ENCODE data around the gene ADGRG7. TPM values are rescaled to one million over a fixed set of nuclear protein-coding genes. Genes with fewer than 3 reads are reported as not detected.
"Not testable (repeated sequence)": the region's sequence is repeated elsewhere in the genome, so short reads cannot be mapped to it uniquely, and the experiment has no call there.

Gene ADGRG7
- total RNA-seq, 2 experiments from 2014 or later: not detected

DNA sequence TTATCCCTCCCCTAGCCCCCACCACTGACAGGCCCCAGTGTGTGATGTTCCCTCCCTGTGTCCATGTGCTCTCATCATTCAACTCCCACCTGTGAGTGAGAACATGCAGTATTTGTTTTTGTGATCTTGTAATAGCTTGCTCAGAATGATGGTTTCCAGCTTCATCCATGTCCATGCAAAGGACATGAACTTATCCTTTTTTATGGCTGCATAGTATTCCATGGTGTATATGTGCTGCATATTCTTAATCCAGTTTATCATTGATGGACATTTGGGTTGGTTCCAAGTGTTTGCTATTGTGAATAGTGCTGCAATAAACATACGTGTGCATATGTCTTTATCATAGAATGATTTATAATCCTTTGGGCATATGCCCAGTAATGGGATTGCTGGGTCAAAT, 57.9 kb downstream of the ADGRG7 start:
- H3K9me3 Mint-ChIP-seq (ENCODE audit: low read depth); H3K27ac Mint-ChIP-seq; H3K4me3 Mint-ChIP-seq; ATAC-seq; H3K36me3 Mint-ChIP-seq; DNase-seq; CTCF ChIA-PET: not testable (repeated sequence)
- Mint-ChIP-seq H3K27me3 (peaks cover 11% of the 10 kb centered on the region), H3K4me1 (peaks cover 19% of the 10 kb centered on the region)

DNA sequence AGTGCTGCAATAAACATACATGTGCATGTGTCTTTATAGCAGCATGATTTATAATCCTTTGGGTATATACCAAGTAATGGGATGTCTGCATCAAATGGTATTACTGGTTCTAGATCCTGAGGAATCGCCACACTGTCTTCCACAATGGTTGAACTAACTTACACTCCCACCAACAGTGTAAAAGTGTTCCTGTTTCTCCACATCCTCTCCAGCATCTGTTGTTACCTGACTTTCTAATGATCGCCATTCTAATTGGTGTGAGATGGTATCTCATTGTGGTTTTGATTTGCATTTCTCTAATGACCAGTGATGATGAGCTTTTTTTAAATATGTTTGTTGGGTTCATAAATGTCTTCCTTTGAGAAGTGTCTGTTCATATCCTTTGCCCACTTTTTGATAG, 61.6 kb downstream of the ADGRG7 start:
- DNase-seq; H3K27ac Mint-ChIP-seq; H3K9me3 Mint-ChIP-seq (ENCODE audit: low read depth); CTCF ChIA-PET; ATAC-seq; H3K4me1 Mint-ChIP-seq; H3K4me3 Mint-ChIP-seq; H3K36me3 Mint-ChIP-seq: not testable (repeated sequence)
- peaks cover 21% of the 10 kb centered on the region for H3K27me3 Mint-ChIP-seq

DNA sequence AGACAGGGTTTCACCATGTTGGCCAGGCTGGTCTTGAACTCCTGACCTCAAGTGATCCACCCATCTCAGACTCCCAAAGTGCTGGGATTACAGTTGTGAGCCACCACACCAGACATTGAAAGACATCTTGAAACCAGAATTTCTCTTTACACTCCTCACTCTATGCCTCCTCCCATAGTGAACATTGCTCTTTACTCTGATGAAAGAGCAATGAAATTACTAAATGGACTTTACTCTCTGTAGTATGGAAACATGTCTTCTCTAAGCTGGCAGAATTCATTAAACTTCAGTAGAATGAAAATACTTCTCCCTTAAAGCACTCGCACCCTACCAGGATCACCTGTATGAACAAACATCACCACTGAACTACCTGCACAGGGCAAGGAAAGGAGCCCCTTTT, 72.1 kb downstream of the ADGRG7 start:
- H3K27me3 Mint-ChIP-seq: peaks cover 20% of the 10 kb centered on the region
- no peak overlapping the region for H3K4me3 Mint-ChIP-seq
- CTCF ChIA-PET: no interaction called here
- H3K36me3 Mint-ChIP-seq: no peaks in the 10 kb centered on the region
- H3K4me1 Mint-ChIP-seq: no peaks in the 10 kb centered on the region
- DNase-seq: no peak
- H3K9me3 Mint-ChIP-seq (ENCODE audit: low read depth): no peaks in the 10 kb centered on the region
- no peak for ATAC-seq
- no peak overlapping the region for H3K27ac Mint-ChIP-seq

DNA sequence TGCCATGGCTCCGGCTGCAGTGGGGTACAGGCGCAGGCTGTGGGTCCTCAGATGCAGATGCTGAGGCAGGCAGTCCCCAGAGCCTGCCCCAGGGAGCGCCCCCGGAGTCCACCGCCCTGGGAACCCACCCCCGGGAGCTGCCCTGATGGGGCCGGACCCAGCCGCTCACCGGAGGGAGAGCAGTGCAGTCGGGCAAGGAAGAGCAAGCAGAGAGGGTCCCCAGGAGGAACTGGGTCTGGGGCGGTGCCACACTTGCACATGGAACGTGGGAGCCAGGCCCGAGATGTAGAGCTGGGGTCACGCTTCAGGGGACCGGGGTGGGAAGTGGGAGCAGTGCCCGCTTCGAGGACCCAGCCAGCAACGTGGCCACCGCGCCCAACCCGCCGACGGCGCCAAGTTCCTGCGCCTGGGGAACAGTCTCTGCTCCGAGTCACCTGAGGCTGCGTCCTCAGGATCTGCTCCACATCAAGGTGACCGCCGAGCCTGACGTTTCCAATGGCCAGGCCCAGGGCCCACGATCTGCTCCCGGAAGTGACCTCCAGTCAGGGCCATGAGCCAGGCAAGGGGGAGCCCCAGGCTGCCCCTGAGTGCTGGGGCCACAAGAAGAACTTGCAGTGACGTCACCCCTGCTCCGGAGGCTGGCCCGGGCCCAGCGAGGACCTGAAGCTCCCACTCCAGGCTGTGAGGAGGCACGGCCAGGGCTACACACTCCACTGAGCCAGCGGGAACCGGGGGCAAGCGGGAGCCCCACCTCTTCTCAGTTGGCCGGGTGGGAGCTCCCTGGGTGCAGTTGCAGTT, 72.9 kb downstream of the ADGRG7 start:
- DNase-seq (no peak), ATAC-seq (peak; percentile 12)
- Mint-ChIP-seq H3K27ac (no peak overlapping the region), H3K4me1 (no peaks in the 10 kb centered on the region), H3K9me3 (ENCODE audit: low read depth) (no peaks in the 10 kb centered on the region), H3K4me3 (no peak overlapping the region), H3K27me3 (peaks cover 16% of the 10 kb centered on the region), H3K36me3 (no peaks in the 10 kb centered on the region)
- CTCF ChIA-PET: no interaction called here

DNA sequence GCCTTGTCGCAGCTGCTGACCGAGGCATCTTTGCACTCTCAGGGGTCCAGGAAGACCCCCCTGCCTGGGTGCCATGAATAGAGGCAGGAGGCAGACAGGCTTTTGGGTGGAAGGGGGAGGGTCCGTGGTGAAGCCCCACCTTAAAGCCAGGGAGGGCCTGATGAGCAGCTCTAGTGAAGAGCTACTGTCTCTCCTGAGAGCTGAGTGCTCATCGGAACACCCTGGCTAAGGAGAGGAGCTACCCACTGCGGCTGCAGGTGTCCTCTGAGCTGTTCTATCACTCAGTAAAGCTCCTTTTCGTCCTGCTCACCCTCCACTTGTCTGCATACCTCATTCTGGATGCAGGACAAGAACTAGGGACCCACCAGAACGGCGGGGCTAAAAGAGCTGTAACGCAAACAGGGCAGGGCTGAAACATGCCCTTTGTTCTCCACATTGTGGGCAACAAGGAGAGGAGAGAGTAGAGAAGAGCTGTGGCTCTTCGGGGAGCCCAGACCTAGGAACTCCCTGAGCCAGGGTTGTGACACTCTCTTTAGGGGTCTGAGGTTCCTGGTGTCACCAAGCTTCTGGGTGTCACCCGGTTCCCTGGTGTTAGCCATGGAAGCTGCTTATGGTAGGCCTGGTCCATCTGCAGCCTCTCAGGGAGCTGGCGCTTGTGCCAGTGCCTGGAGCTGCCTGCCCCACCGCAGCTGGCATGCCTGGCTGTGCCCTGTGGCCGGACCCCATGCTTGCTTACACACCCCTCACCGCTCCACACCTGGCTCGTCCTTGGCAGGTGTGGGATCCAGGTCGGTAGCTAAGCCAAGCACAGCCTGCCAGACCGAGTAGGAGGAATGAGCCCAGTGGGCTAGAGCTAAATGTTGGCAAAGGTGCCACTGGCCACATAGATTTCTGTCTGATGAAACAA, 73.7 kb downstream of the ADGRG7 start:
- Mint-ChIP-seq H3K27ac (no peak overlapping the region), H3K36me3 (no peaks in the 10 kb centered on the region), H3K27me3 (peaks cover 9% of the 10 kb centered on the region), H3K4me1 (no peaks in the 10 kb centered on the region), H3K9me3 (ENCODE audit: low read depth) (no peaks in the 10 kb centered on the region), H3K4me3 (no peak overlapping the region)
- ATAC-seq (no peak), DNase-seq (no peak)
- CTCF ChIA-PET: interaction anchor here (1.0 kb wide), 1 partner anchor 15 kb away, joined by 3 read pairs; no protein-coding TSS in a partner anchor

DNA sequence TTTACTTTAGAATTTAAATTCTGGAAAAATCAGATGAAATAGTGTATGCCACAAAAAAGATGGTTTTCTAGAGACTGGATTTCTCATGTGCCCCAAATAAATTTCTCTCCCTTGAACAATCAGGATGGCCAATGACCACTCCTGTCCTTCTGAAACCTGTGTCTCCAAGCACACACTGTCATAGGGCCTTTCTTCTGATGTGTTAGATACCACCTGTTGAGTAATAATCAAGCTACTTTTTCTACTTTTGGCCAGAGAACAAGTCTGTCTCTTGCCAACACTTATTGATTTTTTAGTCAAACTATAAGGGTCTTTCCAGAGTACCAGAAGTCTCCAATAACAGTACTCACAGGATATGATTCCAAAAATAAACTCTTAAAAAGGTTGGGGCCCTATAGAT, 83.8 kb downstream of the ADGRG7 start:
- peaks cover 39% of the 10 kb centered on the region for H3K27me3 Mint-ChIP-seq
- H3K4me3 Mint-ChIP-seq: no peak overlapping the region
- no peaks in the 10 kb centered on the region for H3K36me3 Mint-ChIP-seq

DNA sequence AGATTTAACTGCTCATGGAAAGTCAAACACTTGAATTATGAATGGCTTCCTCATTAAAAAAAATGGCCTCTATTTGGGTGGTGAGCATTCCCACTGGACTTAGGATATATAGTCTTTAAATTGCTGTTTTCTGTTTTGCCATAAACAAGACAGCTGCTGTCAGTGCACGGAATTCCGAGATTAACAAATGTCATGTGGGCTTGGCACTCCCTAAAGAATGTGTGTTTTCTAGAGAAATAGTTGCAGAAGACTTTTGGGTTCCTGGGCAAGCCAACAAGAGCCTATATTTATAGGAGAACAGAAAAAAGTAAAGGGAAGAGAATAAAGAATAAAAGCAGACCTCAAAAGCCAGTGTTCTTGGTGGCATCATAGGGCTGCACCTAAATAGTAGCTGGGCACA, 86.3 kb downstream of the ADGRG7 start:
- Mint-ChIP-seq H3K27me3 (peaks cover 47% of the 10 kb centered on the region), H3K36me3 (no peaks in the 10 kb centered on the region), H3K4me1 (no peaks in the 10 kb centered on the region), H3K9me3 (ENCODE audit: low read depth) (no peaks in the 10 kb centered on the region), H3K4me3 (no peak overlapping the region), H3K27ac (no peak overlapping the region)
- ATAC-seq (no peak), DNase-seq (no peak)
- CTCF ChIA-PET: interaction anchor here (0.8 kb wide), 1 partner anchor 27 kb away, joined by 3 read pairs; no protein-coding TSS in a partner anchor

More for the DNA sequence above, 83.8 kb downstream of the ADGRG7 start:
- H3K9me3 Mint-ChIP-seq (ENCODE audit: low read depth): peaks cover 2% of the 10 kb centered on the region
- ATAC-seq: no peak
- DNase-seq: no peak
- CTCF ChIA-PET: no interaction called here
- no peak overlapping the region for H3K27ac Mint-ChIP-seq
- no peaks in the 10 kb centered on the region for H3K4me1 Mint-ChIP-seq

DNA sequence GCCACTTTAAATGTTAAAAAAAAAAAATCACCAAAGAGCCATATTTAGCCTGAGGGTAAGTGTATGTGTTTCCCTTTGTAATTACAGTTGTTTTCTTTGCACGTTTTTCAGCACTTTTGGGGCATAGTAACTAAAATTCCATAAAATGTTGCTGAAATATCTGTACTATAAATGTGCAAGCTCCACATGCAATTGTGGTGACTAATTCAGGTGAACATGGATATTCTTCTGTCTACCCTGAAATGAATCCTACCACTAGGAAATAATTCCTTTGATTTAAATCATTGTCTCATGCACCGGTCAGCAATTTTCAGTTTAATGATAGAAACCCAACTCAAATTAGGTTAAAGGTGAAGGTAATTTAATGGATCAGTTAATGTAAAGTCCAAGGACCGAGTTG, 86.8 kb downstream of the ADGRG7 start:
- Mint-ChIP-seq H3K4me1 (no peaks in the 10 kb centered on the region), H3K9me3 (ENCODE audit: low read depth) (no peaks in the 10 kb centered on the region), H3K4me3 (no peak overlapping the region), H3K27me3 (peaks cover 47% of the 10 kb centered on the region), H3K36me3 (no peaks in the 10 kb centered on the region), H3K27ac (no peak overlapping the region)
- no peak for ATAC-seq
- DNase-seq: no peak
- CTCF ChIA-PET: interaction anchor here (0.8 kb wide), 1 partner anchor 28 kb away, joined by 3 read pairs; no protein-coding TSS in a partner anchor

DNA sequence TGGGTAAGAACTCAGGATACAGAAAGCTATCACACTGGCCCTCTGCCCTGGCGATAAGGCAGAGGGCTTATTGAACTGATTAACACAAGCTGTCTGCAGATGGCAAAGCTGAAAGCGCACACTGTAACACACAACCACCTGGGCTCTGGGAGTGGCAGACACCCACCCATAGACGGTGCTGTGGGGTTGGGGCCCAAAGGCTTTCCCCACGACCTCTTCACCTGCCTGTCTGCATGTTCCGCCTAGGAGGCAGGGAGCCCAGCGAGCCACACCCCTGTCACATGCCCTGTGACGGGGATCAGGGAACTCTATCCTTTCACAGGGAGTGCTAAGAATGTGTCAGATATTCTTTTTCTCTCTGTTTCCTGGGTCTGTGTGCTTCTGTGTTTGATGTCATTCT, 87.8 kb downstream of the ADGRG7 start:
- no peaks in the 10 kb centered on the region for H3K4me1 Mint-ChIP-seq
- ATAC-seq: no peak
- DNase-seq: no peak
- no peak overlapping the region for H3K27ac Mint-ChIP-seq
- peaks cover 42% of the 10 kb centered on the region for H3K27me3 Mint-ChIP-seq
- CTCF ChIA-PET: interaction anchor here (1.6 kb wide), 1 partner anchor 10 kb away, joined by 3 read pairs; no protein-coding TSS in a partner anchor
- H3K4me3 Mint-ChIP-seq: no peak overlapping the region
- no peaks in the 10 kb centered on the region for H3K9me3 Mint-ChIP-seq (ENCODE audit: low read depth)
- no peaks in the 10 kb centered on the region for H3K36me3 Mint-ChIP-seq

DNA sequence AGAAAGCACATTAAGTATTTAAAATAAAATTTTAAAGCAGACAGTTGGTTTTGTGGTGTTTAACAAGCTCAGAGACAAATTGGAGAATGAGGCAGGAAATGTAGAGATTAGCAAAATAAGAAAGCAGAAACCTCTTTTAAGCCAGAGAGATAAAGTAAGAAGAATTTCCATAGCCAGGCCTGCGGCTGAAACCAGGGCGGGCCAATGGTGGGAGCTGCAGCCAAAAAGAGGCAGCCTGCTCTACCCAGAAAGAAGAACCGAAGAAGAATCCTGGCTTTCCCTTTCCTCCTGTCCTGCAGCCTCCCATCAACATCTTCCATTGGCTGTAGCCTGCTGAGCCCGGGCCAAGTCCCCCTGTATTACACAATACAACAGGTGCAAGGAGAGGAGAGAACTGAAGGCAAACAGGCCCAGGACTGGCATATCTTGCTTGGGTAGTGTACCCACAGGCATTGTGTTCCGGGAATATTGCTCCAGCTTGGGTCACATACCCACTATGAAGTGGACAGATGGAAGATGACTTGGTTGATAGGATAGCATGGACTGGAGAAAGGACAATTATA, 88.4 kb downstream of the ADGRG7 start:
- no peaks in the 10 kb centered on the region for H3K9me3 Mint-ChIP-seq (ENCODE audit: low read depth)
- no peaks in the 10 kb centered on the region for H3K4me1 Mint-ChIP-seq
- no peak overlapping the region for H3K4me3 Mint-ChIP-seq
- no peak overlapping the region for H3K27ac Mint-ChIP-seq
- CTCF ChIA-PET: interaction anchor here (1.6 kb wide), 1 partner anchor 9 kb away, joined by 3 read pairs; no protein-coding TSS in a partner anchor
- ATAC-seq: no peak
- no peak for DNase-seq
- H3K36me3 Mint-ChIP-seq: no peaks in the 10 kb centered on the region
- H3K27me3 Mint-ChIP-seq: peaks cover 37% of the 10 kb centered on the region

DNA sequence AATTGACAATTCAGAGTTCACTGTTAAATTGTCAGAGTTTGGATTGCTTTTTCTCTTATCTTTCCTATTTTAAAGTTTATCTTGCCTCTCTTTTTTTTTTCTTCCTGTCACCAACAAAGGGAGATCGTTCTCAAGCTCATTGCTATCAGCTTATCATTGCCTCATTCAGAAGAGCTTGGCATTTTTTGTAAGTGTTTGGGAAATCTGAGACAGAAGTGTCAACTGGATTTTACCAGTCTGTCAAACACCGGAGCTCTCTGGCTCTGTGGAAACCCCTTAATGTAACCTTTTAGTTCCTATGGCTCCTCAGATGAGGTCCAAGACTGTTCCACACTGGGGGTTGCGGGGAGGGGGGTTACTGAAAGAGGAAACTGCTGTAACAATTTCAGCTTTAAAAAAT, 89.3 kb downstream of the ADGRG7 start:
- Mint-ChIP-seq H3K9me3 (ENCODE audit: low read depth) (no peaks in the 10 kb centered on the region), H3K36me3 (no peaks in the 10 kb centered on the region), H3K27me3 (peaks cover 34% of the 10 kb centered on the region), H3K4me1 (no peaks in the 10 kb centered on the region), H3K4me3 (no peak overlapping the region), H3K27ac (no peak overlapping the region)
- no peak for ATAC-seq
- no peak for DNase-seq
- CTCF ChIA-PET: no interaction called here

DNA sequence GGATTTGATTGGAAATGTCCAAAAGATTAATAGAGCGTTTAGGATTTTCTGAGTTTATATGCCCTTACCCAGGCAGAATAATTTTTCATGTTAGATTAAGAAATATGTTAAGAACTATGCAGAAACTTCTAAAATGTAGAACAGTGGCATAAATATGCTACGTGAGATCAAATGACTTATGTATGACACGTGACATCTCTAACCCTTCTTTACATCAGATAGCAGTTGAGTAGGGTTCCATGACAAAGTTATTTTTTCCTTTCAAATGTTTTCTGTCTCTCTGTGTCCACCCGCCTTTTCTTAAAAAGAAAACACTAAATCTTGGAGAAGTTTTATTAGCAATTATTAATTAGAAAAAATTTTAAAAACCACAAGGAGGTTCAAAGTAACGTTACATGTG, 91.3 kb downstream of the ADGRG7 start:
- H3K4me3 Mint-ChIP-seq: no peak overlapping the region

DNA sequence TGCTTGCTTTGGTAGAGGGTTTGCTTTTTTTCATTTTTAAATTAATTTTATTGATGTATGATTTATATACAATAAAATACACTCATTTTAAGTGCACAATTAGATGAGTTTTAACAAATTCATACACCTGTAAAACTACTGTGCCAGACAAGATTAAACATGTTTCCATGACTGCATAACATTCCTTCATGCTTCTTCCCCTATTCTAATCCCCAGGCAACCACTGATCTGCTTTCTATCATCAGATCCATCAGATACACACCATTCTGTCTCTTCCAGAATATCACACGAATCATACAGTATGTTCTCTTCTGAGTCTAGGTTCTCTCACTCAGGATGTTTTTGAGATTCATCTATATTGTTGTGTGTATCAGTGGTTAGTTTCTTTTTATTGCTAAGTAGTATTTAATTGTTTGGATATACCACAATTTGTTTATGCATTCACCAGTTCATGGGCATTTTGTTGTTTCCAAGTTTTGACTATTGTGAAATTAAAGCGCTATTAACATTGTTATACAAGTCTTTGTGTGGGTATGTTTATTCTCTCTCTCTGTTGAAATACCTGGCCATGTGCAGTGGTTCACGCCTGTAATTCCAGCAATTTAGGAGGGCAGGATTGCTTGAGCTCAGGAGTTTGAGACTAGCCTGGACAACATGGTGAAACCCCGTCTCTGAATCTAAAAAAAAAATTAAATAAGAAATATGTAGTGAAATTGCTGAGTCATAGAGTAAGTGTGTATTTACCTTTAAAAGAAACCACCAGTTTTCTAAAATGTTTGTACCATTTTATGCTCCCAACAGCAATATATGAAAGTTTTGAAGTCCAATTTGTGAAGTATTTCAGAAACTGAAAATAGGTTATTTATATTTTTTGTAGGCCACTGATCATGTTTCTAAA, 92.9 kb downstream of the ADGRG7 start:
- CTCF ChIA-PET: no interaction called here

More for the DNA sequence above, 91.3 kb downstream of the ADGRG7 start:
- CTCF ChIA-PET: no interaction called here
- Mint-ChIP-seq H3K4me1 (no peaks in the 10 kb centered on the region), H3K36me3 (no peaks in the 10 kb centered on the region), H3K27me3 (peaks cover 19% of the 10 kb centered on the region), H3K27ac (no peak overlapping the region), H3K9me3 (ENCODE audit: low read depth) (no peaks in the 10 kb centered on the region)
- ATAC-seq: no peak
- no peak for DNase-seq

More for the DNA sequence above, 92.9 kb downstream of the ADGRG7 start:
- H3K4me1 Mint-ChIP-seq: no peaks in the 10 kb centered on the region
- no peak overlapping the region for H3K4me3 Mint-ChIP-seq
- H3K27me3 Mint-ChIP-seq: peaks cover 15% of the 10 kb centered on the region
- no peak for ATAC-seq
- H3K27ac Mint-ChIP-seq: no peak overlapping the region
- no peaks in the 10 kb centered on the region for H3K9me3 Mint-ChIP-seq (ENCODE audit: low read depth)
- H3K36me3 Mint-ChIP-seq: no peaks in the 10 kb centered on the region
- no peak for DNase-seq

Measured in activated CD8-positive, alpha-beta memory T cell treated with anti-CD3 and anti-CD28 coated beads, Interleukin-2, amount 10 ng/mL, durations not matched to agents 7 days and 5 days (primary cell).